Stimulated activated CD8-positive, alpha-beta memory T cell treated with anti-CD3 and anti-CD28 coated beads, Interleukin-15, amount 100 ng/mL, for 24 hours (primary cell): ENCODE data around the gene HOXC10.
A peak's percentile ranks its signal among the peaks of the same experiment; 100 is the strongest.

Source experiments
- DNase-seq: peaks from one replicate; pipeline ENCODE4 v3.0.0-alpha.2; 2020; ENCODE audit warnings: low read depth

HOXC10 gene

DNA sequence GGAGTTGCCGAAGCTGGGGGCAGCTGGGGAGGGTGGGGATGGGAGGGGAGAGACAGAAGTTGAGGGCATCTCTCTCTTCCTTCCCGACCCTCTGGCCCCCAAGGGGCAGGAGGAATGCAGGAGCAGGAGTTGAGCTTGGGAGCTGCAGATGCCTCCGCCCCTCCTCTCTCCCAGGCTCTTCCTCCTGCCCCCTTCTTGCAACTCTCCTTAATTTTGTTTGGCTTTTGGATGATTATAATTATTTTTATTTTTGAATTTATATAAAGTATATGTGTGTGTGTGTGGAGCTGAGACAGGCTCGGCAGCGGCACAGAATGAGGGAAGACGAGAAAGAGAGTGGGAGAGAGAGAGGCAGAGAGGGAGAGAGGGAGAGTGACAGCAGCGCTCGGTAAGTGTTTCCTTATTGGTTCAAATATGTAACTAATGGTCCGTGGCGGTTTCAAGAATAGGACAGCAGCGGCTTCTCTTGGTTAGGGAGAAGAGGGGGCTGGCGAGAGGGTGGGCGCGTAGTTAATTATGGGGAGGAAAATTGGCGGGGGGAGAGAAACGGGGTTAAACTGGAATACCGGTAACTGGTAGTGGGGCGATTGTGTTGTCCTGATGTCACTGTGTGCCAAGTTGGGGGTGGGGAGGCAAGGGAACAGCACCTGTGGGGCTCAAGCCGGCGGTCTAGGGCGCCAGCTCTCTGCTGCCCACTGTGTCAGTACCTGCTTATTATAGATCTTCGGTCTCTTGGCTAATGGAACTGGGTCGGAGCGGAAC is 32.3 kb downstream of the HOXC10 start:
- no peak for DNase-seq

GRCh38 chr12:54017878-54018467 is 33.0 kb downstream of the HOXC10 start:
- DNase-seq, result peak; percentile 42

DNA sequence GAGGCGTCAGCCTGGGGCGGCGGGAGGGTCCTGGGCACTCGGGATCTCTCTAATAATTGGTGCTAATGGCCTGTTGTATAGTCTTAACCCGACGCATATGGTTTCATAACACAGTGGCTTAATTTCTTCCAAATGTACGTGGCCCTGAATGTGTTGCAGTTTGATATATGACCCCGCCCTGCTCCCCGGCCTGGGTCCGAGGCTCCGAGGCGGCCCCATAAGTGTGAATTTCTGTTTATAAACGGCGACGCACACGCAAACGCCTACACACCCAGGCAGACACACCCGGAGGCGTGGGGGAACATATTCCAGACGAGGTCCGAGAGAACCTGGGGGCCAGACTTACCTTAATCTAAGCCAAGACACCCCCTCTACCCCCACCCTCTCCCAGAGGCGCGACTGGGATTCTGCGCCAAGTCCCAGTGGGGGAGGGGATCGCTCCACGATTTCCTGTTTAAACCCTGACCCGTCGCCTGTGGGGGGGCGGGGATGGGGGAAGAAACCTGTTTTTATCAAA is 33.6 kb downstream of the HOXC10 start:
- DNase-seq, result no peak

DNA sequence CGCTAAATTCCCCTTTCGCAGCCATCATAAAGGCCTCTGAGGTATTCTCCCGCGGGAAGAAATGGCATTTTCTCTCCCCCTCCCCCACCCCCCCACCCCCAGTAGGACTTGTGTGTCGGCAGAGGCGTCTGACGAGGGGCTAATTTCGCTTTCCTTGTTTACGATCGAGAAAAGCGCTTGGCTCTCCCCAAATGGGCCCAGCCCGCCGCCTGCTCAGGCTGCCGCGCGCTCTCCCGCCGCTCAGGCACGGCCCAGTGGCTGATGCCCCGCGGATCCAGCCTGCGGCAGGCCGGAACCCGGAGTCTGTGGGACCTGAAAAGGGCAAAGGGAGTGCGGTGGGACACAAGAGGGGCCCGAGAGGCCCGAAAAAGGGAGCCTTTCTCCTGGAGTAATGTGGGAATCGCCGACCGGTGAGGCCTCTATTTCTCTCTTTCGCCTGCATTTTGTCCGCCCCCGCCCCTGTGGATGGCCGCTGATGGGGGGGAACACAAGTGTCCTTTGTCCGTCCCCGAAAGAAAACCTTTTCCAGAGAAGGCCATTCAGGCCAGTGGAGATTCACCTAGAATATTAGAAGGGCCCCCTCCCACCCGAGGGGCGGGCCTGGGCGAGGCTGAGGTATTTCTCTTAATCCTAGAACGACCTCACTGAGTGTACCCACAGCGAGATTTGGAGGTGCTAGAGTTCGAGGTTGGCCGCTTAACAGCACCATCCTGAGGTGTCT is 34.3 kb downstream of the HOXC10 start:
- no peak for DNase-seq

GRCh38 chr12:54019924-54020590 is 35.1 kb downstream of the HOXC10 start:
- DNase-seq, result no peak

DNA sequence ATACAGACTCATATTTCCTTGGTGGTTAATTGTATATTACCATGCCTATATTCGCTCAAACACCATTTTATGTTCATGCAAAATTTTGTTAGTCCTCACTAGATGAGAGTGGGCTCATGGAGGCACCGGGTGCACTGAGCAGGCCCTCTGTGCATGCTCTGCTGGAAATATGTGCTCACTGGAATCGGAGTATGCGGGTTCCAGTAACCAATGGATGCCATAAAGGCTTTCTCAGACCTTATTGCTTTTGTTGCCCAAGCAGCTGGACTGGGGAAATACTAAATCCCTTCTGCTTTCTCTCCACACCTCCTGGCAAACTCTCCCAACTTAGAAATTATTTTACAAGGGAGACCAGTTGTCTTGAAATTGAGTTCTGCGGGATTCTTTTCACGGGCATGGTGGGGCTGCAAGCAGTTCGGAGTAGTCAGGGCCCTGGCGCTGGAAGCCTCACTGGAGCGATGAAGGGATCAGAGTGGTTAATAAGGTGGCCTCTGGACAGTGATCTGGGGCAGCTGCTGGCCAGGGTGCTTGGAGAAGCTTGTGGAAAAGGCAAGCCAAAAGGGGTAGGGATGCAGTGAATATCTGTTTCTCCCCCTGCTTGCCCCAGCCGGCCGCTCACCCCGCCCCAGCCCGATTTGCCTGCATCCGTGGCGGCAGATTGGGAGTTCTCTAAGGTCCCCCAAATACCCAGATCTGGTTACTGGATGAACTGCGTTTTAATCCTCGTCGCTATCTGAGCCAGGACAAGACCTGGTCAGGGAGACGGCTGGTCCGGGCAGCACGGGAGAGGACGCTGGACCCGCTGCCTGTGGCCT is 35.9 kb downstream of the HOXC10 start:
- DNase-seq, result no peak

GRCh38 chr12:54021432-54022013 is 36.6 kb downstream of the HOXC10 start:
- DNase-seq, result no peak

DNA sequence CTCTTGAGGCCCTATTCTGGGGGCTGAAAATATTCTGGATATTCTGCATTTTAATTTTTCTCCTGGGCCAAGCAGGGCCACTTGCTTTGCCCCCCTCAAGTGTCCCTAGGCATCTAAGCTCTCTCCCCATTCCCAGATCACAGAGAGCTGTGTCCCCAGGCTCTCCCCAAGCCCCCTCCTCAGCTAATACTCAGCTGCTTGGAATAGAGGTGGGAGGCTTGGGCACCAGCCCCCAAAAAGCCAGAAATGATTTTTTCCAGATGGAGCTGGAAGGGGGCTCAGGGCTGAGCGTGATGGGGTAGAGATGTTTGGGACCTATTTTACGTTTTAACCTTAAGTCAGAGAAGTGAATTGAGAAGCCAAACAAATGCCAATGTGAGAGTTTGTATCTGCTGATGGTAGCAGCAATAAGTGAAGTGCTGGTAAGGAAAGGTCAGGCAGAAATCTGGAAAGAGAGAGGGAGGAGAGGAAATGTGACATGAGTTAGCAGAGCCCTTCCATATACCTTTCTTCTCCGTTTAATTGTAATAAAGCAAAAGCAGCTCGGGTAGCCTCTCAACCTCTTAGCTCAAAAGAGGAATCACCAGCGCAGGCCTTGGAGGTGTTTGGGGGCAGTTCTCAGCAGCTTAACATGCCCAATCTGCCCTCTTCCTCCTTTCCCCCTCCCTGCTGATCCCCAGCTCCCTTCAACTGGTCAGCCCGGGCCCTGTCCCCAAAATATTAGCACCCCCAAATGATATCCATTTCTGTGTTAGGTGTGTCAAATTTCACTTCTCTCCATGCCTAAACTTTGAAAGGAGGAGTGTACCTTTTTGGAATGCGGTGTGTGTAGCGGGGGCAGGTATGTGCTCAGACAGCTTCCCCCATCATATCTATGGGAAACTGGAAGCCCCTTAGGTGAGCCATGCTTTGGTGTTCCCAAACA is 38.3 kb downstream of the HOXC10 start:
- no peak for DNase-seq

DNA sequence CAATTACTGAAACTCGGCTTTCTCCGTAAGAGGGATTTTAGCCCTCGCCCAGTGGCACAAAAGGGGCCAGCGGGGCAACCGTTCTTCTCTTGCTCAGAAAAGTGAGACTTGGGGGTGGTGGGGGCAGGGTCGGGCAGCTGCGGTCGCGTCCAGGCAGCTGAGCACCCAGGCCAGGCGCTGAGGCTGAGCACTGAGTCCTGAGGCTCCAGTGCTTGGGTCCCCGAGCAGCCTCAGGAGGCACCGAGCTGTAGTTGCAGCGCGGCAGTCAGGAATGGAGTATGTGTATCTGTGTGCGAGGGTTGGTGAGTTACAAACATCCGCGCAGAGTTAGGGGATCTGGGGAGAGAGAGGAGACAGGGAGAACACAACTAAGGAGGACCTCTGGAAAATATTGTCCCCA is 39.2 kb downstream of the HOXC10 start:
- no peak for DNase-seq

DNA sequence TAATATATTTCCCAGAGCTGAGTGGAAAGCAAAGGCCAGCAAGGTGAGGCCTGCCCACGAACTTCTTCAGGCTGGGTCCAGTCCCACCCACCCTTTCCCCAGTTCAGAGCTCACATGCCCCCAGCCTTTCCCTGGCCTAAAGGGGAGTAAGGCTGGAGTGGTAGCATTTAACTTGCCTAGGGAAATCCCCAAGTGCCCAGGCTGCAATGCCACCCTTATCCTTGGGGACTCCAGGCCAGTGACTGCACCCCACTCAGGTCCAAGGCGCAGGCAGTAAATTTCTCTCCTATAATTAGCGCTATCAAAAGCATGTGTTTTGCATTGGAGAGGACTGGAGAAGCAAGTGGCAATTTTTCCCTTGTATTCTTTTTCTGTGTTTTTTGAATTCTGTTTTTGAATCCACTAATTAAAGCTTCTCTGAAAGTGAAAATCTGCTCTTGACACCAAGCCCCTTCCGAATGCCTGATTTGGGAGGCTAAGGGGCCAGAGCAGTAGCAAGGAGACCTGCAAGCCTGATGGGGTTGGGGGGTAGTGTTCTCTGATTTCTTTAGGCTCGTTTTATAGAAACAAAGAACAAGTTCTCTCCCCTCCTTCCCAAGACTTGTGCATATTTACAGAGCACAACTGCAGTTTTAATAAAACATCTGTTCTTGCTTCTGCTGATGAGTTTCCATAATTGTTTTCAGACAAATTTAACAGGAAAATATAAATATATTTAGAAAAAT is 39.8 kb downstream of the HOXC10 start:
- DNase-seq, result no peak

DNA sequence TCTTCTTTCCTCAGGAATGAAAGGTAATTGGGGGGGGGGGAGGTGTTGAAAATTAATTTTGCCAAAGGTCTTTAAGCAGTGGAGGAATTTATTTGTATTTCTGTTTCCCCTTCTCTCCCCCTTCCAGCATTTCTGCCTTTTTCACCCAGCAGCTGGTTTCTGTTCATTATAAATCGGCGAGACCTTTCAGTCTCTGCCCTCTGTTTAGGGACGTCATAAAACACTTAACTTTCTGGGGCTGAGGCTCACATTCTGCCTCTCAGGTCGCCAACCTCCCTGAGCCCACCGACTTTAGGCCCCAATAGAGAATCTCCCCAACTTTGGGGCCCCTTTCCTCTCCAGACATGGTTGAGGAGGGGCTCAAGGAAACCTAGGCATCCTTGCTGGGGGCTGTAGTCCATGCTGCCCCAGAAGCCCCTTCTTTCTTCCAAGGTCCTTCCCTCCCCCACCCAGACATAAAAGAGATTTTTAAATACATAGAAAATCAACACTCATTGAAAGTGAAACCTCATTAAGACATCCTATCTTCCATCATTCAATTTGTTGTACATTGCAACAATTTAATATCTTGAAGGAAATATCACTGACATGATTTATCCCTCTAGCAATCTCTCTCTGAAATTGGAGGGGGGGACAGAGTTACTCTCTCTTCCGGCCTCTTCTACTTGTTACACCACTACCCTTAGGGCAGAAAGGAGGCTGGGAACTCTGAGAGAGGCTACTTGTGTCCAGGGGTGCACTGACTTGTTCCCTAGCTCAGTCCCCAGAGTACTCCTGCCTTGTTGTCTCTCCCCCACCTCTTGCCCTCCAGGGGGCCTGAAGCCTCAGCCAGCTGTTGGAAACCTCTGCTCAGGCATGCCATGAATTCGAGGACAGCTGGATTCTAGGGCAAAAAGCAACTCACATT is 40.8 kb downstream of the HOXC10 start:
- DNase-seq, result no peak

GRCh38 chr12:54026640-54027441 is 41.9 kb downstream of the HOXC10 start:
- no peak for DNase-seq

DNA sequence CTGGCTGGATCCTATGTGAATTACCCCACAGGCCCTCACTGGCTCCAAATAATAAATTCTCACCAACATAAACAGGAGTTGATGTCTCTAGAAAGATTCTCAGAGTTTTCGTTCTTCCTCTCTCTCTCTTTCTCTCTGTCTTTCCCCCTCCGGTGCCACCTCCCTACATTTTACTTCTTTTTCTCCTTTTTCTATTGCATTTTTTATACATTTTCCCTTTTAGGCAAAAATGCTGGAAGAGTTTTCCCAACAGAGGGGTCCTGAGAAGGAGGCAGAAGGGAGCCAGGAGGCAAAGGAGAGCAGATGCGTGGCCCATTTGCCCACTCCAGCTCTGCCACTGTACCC is 42.5 kb downstream of the HOXC10 start:
- DNase-seq, result no peak

DNA sequence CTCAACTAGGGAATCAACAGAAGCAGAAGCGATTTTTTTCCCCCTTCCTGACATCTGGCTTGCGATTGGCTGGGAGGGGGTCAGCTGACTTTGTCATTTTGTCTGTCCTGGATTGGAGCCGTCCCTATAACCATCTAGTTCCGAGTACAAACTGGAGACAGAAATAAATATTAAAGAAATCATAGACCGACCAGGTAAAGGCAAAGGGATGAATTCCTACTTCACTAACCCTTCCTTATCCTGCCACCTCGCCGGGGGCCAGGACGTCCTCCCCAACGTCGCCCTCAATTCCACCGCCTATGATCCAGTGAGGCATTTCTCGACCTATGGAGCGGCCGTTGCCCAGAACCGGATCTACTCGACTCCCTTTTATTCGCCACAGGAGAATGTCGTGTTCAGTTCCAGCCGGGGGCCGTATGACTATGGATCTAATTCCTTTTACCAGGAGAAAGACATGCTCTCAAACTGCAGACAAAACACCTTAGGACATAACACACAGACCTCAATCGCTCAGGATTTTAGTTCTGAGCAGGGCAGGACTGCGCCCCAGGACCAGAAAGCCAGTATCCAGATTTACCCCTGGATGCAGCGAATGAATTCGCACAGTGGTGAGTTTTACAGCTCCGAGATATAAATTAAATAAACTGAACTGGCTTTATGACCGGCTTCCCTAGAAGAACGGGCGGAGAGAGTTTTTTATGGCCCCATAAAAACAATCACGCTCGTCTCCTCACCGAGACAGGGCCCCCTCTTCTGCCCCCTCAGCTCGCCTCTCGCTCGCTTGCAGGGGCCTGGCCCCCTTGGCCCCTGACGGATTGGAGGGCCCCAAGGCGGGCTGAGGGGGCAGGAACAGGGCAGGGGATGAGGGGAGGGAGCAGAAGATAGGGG is 43.6 kb downstream of the HOXC10 start, which contains the start of gene HOXC6:
HOXC6 (plus strand) TSS at position 127 of the 888 bp plus-strand sequence; CDS start at position 209, 82 bp downstream.
- no peak for DNase-seq

- DNase-seq, result no peak
Measured at GRCh38 chr12:54029529-54030441, 44.8 kb downstream of the HOXC10 start.
